Caco-2 (cell line): ENCODE results near the gene FUBP3. TPM values are rescaled to one million over a fixed set of nuclear protein-coding genes. Genes with fewer than 3 reads are reported as not detected.

Experiments used
- BruUV-seq: library from RNA; stranded (reverse); fragments of 400-500 nt; replicated peaks from 2 replicates; lab custom pipeline; 2021; lab: Mats Ljungman, UMichigan
- CTCF ChIA-PET: fragments of 300-600 bp; sonication (Branson Sonifier 250); formaldehyde crosslinking; loops from one replicate; lab custom pipeline; 2022; ENCODE audit warnings: antibody characterized with exemption; lab: Charles Lee
- POLR2A ChIA-PET: fragments of 300-600 bp; sonication (Branson Sonifier 250); formaldehyde crosslinking; loops from one replicate; lab custom pipeline; 2022; ENCODE audit warnings: antibody characterized with exemption; lab: Charles Lee
- DNase-seq, 2 experiments: peaks; one replicate each; pipeline versions ENCODE4 v3.0.0 to v3.0.0-alpha.2; 2020 to 2022
- H3K27me3 ChIP-seq: replicated peaks from 2 replicates; pipeline ENCODE4 v1.6.0; 2011; ENCODE audit warnings: low read length; ENCODE audit not compliant: control insufficient read depth, insufficient read depth
- H3K36me3 ChIP-seq: 2 replicates; pipeline ENCODE4 v1.5.1; 2011; ENCODE audit warnings: low read length; ENCODE audit not compliant: control insufficient read depth, insufficient read depth
- H3K4me1 ChIP-seq: fragments of 250-450 bp; sonication (Bioruptor Pico); 2 replicates; pipeline ENCODE4 v1.5.1; 2020; ENCODE audit warnings: mild to moderate bottlenecking
- H3K4me3 ChIP-seq: 2 replicates; pipeline ENCODE4 v1.5.1; 2011; ENCODE audit warnings: low read depth, mild to moderate bottlenecking, control low read depth, low read length
- H3K9me3 ChIP-seq: fragments of 250-450 bp; sonication (Bioruptor Pico); 2 replicates; pipeline ENCODE4 v1.5.1; 2020; ENCODE audit warnings: mild to moderate bottlenecking, moderate library complexity
- H3K27ac Mint-ChIP-seq: one replicate; pipeline ENCODE4 v1.8.0; 2022; ENCODE audit warnings: mixed read lengths; ENCODE audit not compliant: unreplicated experiment
- H3K27me3 Mint-ChIP-seq: one replicate; pipeline ENCODE4 v1.8.0; 2022; ENCODE audit warnings: mixed read lengths; ENCODE audit not compliant: insufficient read depth, unreplicated experiment
- H3K36me3 Mint-ChIP-seq: one replicate; pipeline ENCODE4 v1.8.0; 2022; ENCODE audit warnings: mild to moderate bottlenecking, mixed read lengths; ENCODE audit not compliant: insufficient read depth, unreplicated experiment
- H3K4me1 Mint-ChIP-seq: one replicate; pipeline ENCODE4 v1.8.0; 2022; ENCODE audit warnings: low read depth, mixed read lengths; ENCODE audit not compliant: unreplicated experiment
- H3K4me3 Mint-ChIP-seq: one replicate; pipeline ENCODE4 v1.8.0; 2022; ENCODE audit warnings: mild to moderate bottlenecking, moderate library complexity, mixed read lengths; ENCODE audit not compliant: unreplicated experiment
- H3K9me3 Mint-ChIP-seq: one replicate; pipeline ENCODE4 v1.8.0; 2022; ENCODE audit warnings: mixed read lengths; ENCODE audit not compliant: unreplicated experiment
- intact Hi-C: fragments of 100-400 bp; cut with micrococcal nuclease; formaldehyde crosslinking; loops from one replicate; pipeline ENCODE4 v1.10.0; 2022; ENCODE audit not compliant: unreplicated experiment
- total RNA-seq: library from RNA; stranded (reverse); gene quantifications from 2 replicates; pipeline ENCODE4 v1.2.3, GENCODE V29; 2022
- TF ChIP-seq, protein P1 (sequence below), 2 experiments: fragments of 200-600 bp in 1 of 2; IDR thresholded peaks; 1 replicate in 1 of 2; 2 replicates in 1 of 2; pipeline versions ENCODE4 v1.5.1 to v1.8.0; 2011 to 2022; ENCODE audit warnings: antibody characterized with exemption in 1 of 2, control low read depth in 1 of 2, inconsistent platforms in 1 of 2, low read depth in 1 of 2, low read length in 1 of 2, mild to moderate bottlenecking in 1 of 2, moderate library complexity in 1 of 2; ENCODE audit not compliant: insufficient read depth in 1 of 2, severe bottlenecking in 1 of 2, unreplicated experiment in 1 of 2

FUBP3 gene
- total RNA-seq, 1 experiment from 2014 or later, result 76.1 TPM

DNA sequence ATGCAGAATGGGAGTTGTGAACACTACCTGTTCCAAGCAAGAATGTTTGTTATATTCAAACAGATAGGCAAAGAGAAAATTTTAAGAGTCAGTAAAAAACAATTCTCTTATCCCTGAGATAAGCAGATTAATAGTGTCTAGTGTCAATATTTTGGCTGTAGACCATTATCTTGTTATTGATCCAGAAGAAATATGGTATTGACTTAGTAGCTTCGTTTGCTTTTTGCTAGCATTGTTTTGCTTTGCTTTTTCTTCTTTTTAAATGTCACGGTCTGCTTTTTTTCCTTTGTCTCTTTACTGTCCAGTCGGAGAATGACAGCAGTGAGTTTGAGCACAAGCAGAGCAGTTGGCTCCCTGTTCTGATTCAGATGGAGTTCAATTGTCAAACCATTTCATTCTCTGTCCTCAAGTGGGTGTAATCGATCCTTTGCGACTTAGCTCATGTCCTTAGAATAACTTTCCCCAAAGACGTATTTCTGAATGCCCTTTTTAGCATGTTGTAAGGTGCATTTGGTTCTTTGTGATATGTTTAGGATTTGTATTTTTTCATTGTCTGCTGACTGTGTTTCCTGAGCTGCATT lies 29.3 kb downstream of the FUBP3 start:
- no peaks in the 10 kb centered on the region for H3K4me1 Mint-ChIP-seq
- H3K27ac Mint-ChIP-seq, result no peak overlapping the region
- Histone ChIP-seq H3K36me3 (peaks cover 4% of the 10 kb centered on the region), H3K4me3 (no peak overlapping the region), H3K4me1 (no peaks in the 10 kb centered on the region), H3K9me3 (no peaks in the 10 kb centered on the region), H3K27me3 (no peaks in the 10 kb centered on the region)
- H3K9me3 Mint-ChIP-seq, result no peaks in the 10 kb centered on the region
- H3K4me3 Mint-ChIP-seq, result no peak overlapping the region
- DNase-seq, result no peak
- H3K27me3 Mint-ChIP-seq, result no peaks in the 10 kb centered on the region
- H3K36me3 Mint-ChIP-seq, result peaks cover 79% of the 10 kb centered on the region
- intact Hi-C loops, result no loop called here
- ChIA-PET POLR2A (no interaction called here), CTCF (no interaction called here)
- no TSS peak for BruUV-seq
- TF ChIP-seq, protein P1, sequence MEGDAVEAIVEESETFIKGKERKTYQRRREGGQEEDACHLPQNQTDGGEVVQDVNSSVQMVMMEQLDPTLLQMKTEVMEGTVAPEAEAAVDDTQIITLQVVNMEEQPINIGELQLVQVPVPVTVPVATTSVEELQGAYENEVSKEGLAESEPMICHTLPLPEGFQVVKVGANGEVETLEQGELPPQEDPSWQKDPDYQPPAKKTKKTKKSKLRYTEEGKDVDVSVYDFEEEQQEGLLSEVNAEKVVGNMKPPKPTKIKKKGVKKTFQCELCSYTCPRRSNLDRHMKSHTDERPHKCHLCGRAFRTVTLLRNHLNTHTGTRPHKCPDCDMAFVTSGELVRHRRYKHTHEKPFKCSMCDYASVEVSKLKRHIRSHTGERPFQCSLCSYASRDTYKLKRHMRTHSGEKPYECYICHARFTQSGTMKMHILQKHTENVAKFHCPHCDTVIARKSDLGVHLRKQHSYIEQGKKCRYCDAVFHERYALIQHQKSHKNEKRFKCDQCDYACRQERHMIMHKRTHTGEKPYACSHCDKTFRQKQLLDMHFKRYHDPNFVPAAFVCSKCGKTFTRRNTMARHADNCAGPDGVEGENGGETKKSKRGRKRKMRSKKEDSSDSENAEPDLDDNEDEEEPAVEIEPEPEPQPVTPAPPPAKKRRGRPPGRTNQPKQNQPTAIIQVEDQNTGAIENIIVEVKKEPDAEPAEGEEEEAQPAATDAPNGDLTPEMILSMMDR (IDR thresholded peaks at IDR 0.05; ENCODE audit: insufficient read depth in 1 of 2, low read depth in 1 of 2, low read length in 1 of 2, severe bottlenecking in 1 of 2, unreplicated experiment in 1 of 2), result no peak

DNA sequence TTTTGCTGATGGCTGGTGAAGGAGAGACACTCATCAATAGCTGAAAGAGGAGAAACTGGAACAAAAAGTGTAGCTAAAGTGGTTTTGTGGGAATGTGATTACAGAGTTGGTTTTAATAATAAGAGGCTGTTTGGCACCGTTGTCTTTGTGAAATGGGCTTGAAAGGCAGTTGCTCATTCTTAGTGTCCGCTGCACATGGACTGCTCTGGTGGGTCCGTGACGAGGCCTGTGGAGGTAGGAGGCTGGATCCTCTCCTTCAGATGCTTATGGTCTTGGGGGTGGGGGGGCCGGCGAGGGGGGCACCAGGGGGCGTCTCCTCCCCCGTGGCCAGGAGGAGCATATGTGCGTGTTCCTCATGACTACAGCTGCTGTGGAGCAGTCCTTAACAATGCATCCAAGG lies 29.8 kb downstream of the FUBP3 start:
- TF ChIP-seq, protein P1 (IDR thresholded peaks at IDR 0.05; ENCODE audit: insufficient read depth in 1 of 2, low read depth in 1 of 2, low read length in 1 of 2, severe bottlenecking in 1 of 2, unreplicated experiment in 1 of 2), result no peak
- Mint-ChIP-seq H3K4me1 (no peaks in the 10 kb centered on the region), H3K36me3 (peaks cover 77% of the 10 kb centered on the region), H3K27ac (no peak overlapping the region), H3K4me3 (no peak overlapping the region), H3K9me3 (no peaks in the 10 kb centered on the region), H3K27me3 (no peaks in the 10 kb centered on the region)
- Histone ChIP-seq H3K4me1 (no peaks in the 10 kb centered on the region), H3K36me3 (peaks cover 2% of the 10 kb centered on the region; the same call in 1 of the 2 replicates), H3K27me3 (no peaks in the 10 kb centered on the region), H3K4me3 (no peak overlapping the region), H3K9me3 (no peaks in the 10 kb centered on the region)
- intact Hi-C loops, result no loop called here
- DNase-seq, result no peak
- no TSS peak for BruUV-seq
- ChIA-PET CTCF (no interaction called here), POLR2A (no interaction called here)

DNA sequence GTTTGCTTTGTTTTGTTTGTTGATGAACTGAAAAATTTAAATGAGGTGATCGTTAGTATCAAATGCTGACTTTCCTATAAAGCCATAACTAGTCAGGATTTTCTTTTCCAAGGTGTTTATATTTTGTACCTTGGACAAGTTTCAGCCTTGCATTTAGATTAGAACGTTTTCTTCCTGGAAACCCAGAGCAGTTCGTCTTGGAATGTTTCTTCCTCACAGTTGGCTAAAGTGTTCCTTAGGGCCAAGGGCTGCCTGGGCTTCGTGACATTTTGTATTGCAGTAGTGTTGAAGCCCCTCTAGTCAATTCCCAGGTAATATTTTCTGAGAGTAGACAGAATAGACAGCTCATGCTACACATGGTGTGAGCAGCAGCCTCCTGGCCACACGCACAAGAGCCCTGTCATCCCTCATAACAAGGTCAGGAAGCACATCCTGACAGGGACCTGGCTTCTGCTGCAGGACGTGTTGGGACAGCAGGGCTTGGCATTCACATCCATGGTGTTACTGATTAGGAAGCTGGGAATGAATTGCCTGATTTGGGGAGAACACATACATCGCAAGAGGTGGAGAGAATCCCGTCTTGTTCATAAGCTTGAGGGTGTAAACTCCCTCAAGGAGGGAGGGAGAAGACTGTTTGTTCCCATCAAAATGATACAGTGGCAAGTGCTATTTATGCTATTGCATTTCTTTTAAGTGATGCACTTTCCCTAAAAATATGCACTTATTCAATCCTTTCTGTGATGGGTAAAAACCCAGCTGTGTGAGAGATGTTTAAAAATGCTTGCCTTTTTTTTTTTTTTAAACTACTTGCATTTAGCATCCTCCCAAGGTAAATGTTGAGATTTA lies 31.7 kb downstream of the FUBP3 start:
- peaks cover 2% of the 10 kb centered on the region; the same call in 1 of the 2 replicates for H3K36me3 ChIP-seq
- BruUV-seq, result no TSS peak
- H3K4me3 Mint-ChIP-seq, result no peak overlapping the region
- no peaks in the 10 kb centered on the region for H3K4me1 Mint-ChIP-seq
- H3K9me3 ChIP-seq, result no peaks in the 10 kb centered on the region
- TF ChIP-seq, protein P1 (IDR thresholded peaks at IDR 0.05; ENCODE audit: insufficient read depth in 1 of 2, low read depth in 1 of 2, low read length in 1 of 2, severe bottlenecking in 1 of 2, unreplicated experiment in 1 of 2), result no peak
- H3K4me1 ChIP-seq, result no peaks in the 10 kb centered on the region
- CTCF ChIA-PET, result no interaction called here
- POLR2A ChIA-PET, result no interaction called here
- H3K4me3 ChIP-seq, result no peak overlapping the region
- no peaks in the 10 kb centered on the region for H3K9me3 Mint-ChIP-seq
- intact Hi-C loops, result no loop called here
- DNase-seq, result no peak
- H3K27ac Mint-ChIP-seq, result no peak overlapping the region
- H3K27me3 Mint-ChIP-seq, result no peaks in the 10 kb centered on the region
- no peaks in the 10 kb centered on the region for H3K27me3 ChIP-seq
- H3K36me3 Mint-ChIP-seq, result peaks cover 75% of the 10 kb centered on the region
